Left lung (tissue), 10 donors: Measurements from ENCODE around the gene FGF5. TPM values are rescaled to one million over a fixed set of nuclear protein-coding genes. Genes with fewer than 3 reads are reported as not detected.
"Not testable (repeated sequence)": the region's sequence is repeated elsewhere in the genome, so short reads cannot be mapped to it uniquely, and the experiment has no call there.

Experiments
- ATAC-seq: fragments of 200-7000 bp; cut with Tn5 transposase; one replicate; pipeline ENCODE4 v1.9.1; 2020; ENCODE audit warnings: moderate library complexity
- DNase-seq, 4 donors: peaks; one replicate each; pipeline ENCODE4 v3.0.0-alpha.2; 2013 to 2020
- H3K27ac ChIP-seq, 2 donors: fragments of 200-600 bp; sonication (generic) in 1 of 2; one replicate each; pipeline versions ENCODE4 v1.5.0 to v1.8.0; 2020 to 2021
- H3K27me3 ChIP-seq, 2 donors: fragments of 200-600 bp; sonication (generic) in 1 of 2; one replicate each; pipeline versions ENCODE4 v1.5.0 to v1.8.0; 2020 to 2021
- H3K36me3 ChIP-seq, 2 donors: fragments of 200-600 bp; sonication (generic) in 1 of 2; one replicate each; pipeline versions ENCODE4 v1.5.0 to v1.8.0; 2020 to 2021
- H3K4me1 ChIP-seq, 2 donors: fragments of 200-600 bp; one replicate each; pipeline ENCODE4 v1.8.0; 2021
- H3K4me3 ChIP-seq, 2 donors: fragments of 200-600 bp; sonication (generic) in 1 of 2; one replicate each; pipeline versions ENCODE4 v1.5.0 to v1.8.0; 2020 to 2021; ENCODE audit warnings: mild to moderate bottlenecking in 1 of 2
- H3K9me3 ChIP-seq, 2 donors: fragments of 200-600 bp; sonication (generic) in 1 of 2; one replicate each; pipeline versions ENCODE4 v1.5.0 to v1.8.0; 2020 to 2021
- CTCF ChIP-seq, 2 donors: fragments of 200-600 bp; sonication (generic) in 1 of 2; IDR thresholded peaks; one replicate each; pipeline versions ENCODE4 v1.5.0 to v1.8.0; 2021; ENCODE audit warnings: antibody characterized with exemption in 2 of 2
- intact Hi-C, 2 donors: fragments of 100-400 bp; cut with DNase I; formaldehyde crosslinking; loops; one replicate each; pipeline versions ENCODE4 v1.11.2 to v1.14.2; 2022
- polyA plus RNA-seq, 6 donors: library from polyadenylated mRNA; unstranded; fragments of 120-200 nt; gene quantifications; one replicate each; pipeline ENCODE4 v1.2.1, GENCODE V29; 2013; ENCODE audit not compliant: insufficient read length in 6 of 6
- total RNA-seq, 2 donors: library from RNA; stranded (reverse); fragmentation: NEBNext Ultra II Directional; extraction: Animal tissue kit (Norgen Biotek cat#: 25700); gene quantifications; one replicate each; pipeline ENCODE4 v1.2.1, GENCODE V29; 2021
- donor health status: DM: no; HTN: yes; CAD: no.
- donor health status: DM: no; HTN: no; CAD: no.

The FGF5 gene
- total and polyA plus RNA-seq, 8 donors, result 0.03 to 0.05 (median 0.04) TPM; not detected in 5

GRCh38 chr4:80309294-80310004 is 43.0 kb downstream of the FGF5 start:
- Histone ChIP-seq H3K27ac (no peak overlapping the region), H3K4me3 (no peak overlapping the region)
- intact Hi-C loops, result no loop called here

GRCh38 chr4:80311130-80311529 is 44.7 kb downstream of the FGF5 start:
- intact Hi-C loops, result no loop called here
- no peak for DNase-seq
- Histone ChIP-seq H3K4me1 (peaks cover 0 to 3% of the 10 kb centered on the region in 2 donors), H3K4me3 (no peak overlapping the region), H3K9me3 (no peaks in the 10 kb centered on the region), H3K36me3 (no peaks in the 10 kb centered on the region), H3K27me3 (peaks cover 0 to 10% of the 10 kb centered on the region in 2 donors), H3K27ac (no peak overlapping the region)
- ATAC-seq, result no peak
- TF ChIP-seq CTCF (IDR thresholded peaks at IDR 0.05), result no peak

More at GRCh38 chr4:80309294-80310004, 43.0 kb downstream of the FGF5 start:
- peaks cover 0 to 3% of the 10 kb centered on the region in 2 donors for H3K4me1 ChIP-seq
- H3K27me3 ChIP-seq, result peaks cover 0 to 10% of the 10 kb centered on the region in 2 donors
- H3K9me3 ChIP-seq, result no peaks in the 10 kb centered on the region
- DNase-seq, result no peak
- ATAC-seq, result no peak
- TF ChIP-seq CTCF (IDR thresholded peaks at IDR 0.05), result no peak
- H3K36me3 ChIP-seq, result no peaks in the 10 kb centered on the region

GRCh38 chr4:80312124-80312523 is 45.7 kb downstream of the FGF5 start:
- DNase-seq, result no peak
- intact Hi-C loops, result no loop called here

GRCh38 chr4:80313627-80314026 is 47.2 kb downstream of the FGF5 start:
- no peaks in the 10 kb centered on the region for H3K4me1 ChIP-seq
- no peaks in the 10 kb centered on the region for H3K9me3 ChIP-seq
- H3K36me3 ChIP-seq, result no peaks in the 10 kb centered on the region
- no peak for TF ChIP-seq CTCF (IDR thresholded peaks at IDR 0.05)
- H3K27me3 ChIP-seq, result peaks cover 0 to under 1% of the 10 kb centered on the region in 2 donors
- ATAC-seq (no peak), DNase-seq (no peak)
- H3K27ac ChIP-seq, result no peak overlapping the region
- H3K4me3 ChIP-seq, result no peak overlapping the region
- intact Hi-C loops, result no loop called here

More at GRCh38 chr4:80312124-80312523, 45.7 kb downstream of the FGF5 start:
- H3K36me3 ChIP-seq, result no peaks in the 10 kb centered on the region
- no peak for ATAC-seq
- H3K27ac ChIP-seq, result no peak overlapping the region
- H3K4me1 ChIP-seq, result peaks cover 0 to 3% of the 10 kb centered on the region in 2 donors
- H3K27me3 ChIP-seq, result peaks cover 0 to 10% of the 10 kb centered on the region in 2 donors
- TF ChIP-seq CTCF (IDR thresholded peaks at IDR 0.05), result no peak
- H3K4me3 ChIP-seq, result no peak overlapping the region
- no peaks in the 10 kb centered on the region for H3K9me3 ChIP-seq

- intact Hi-C loops, H3K4me1 ChIP-seq, ATAC-seq, H3K36me3 ChIP-seq, H3K27ac ChIP-seq, H3K27me3 ChIP-seq, H3K4me3 ChIP-seq, H3K9me3 ChIP-seq, DNase-seq: not testable (repeated sequence)
These were observed 49.4 kb downstream of the FGF5 start for GRCh38 chr4:80315848-80316247.

- intact Hi-C loops, result no loop called here
- TF ChIP-seq CTCF (IDR thresholded peaks at IDR 0.05), result no peak
- no peak overlapping the region for H3K4me3 ChIP-seq
- no peaks in the 10 kb centered on the region for H3K36me3 ChIP-seq
- ATAC-seq, result no peak
- H3K27ac ChIP-seq, result no peak overlapping the region
- no peaks in the 10 kb centered on the region for H3K4me1 ChIP-seq
- DNase-seq, result no peak
- no peaks in the 10 kb centered on the region for H3K27me3 ChIP-seq
- no peaks in the 10 kb centered on the region for H3K9me3 ChIP-seq
These were observed 54.9 kb downstream of the FGF5 start for GRCh38 chr4:80321341-80321740.
